ENCODE measurements around the gene GALNT15. TPM values are rescaled to one million over a fixed set of nuclear protein-coding genes. Genes with fewer than 3 reads are reported as not detected.

Gene GALNT15
- total RNA-seq, 2 experiments from 2014 or later, result not detected

GRCh38 chr3:16243706-16244490 is 69.4 kb downstream of the GALNT15 start:
- CTCF ChIA-PET, result interaction anchor here (0.8 to 2.6 kb wide), 2 partner anchors 35 to 66 kb away, joined by 3 to 10 read pairs; no protein-coding TSS in a partner anchor

GRCh38 chr3:16245609-16246008 is 71.1 kb downstream of the GALNT15 start:
- CTCF ChIA-PET, result no interaction called here

More at GRCh38 chr3:16243706-16244490, 69.4 kb downstream of the GALNT15 start:
- POLR2A ChIA-PET, result interaction anchor here (0.6 kb wide), 1 partner anchor 641 kb away, joined by 5 read pairs; the partner anchor contains the start of gene PLCL2

GRCh38 chr3:16247282-16248061 is 73.0 kb downstream of the GALNT15 start:
- ChIA-PET CTCF (interaction anchor here (1.1 to 1.5 kb wide), 2 partner anchors 35 to 198 kb away, joined by 3 to 5 read pairs; no protein-coding TSS in a partner anchor), POLR2A (interaction anchor here (0.6 kb wide), 1 partner anchor 1902 kb away, joined by 4 read pairs; no protein-coding TSS in a partner anchor)

More at GRCh38 chr3:16245609-16246008, 71.1 kb downstream of the GALNT15 start:
- POLR2A ChIA-PET, result no interaction called here

GRCh38 chr3:16248556-16248955 is 74.1 kb downstream of the GALNT15 start:
- ChIA-PET POLR2A (interaction anchor here (0.6 kb wide), 1 partner anchor 1903 kb away, joined by 4 read pairs; no protein-coding TSS in a partner anchor), CTCF (interaction anchor here (0.7 to 1.5 kb wide), 3 partner anchors 15 to 199 kb away, joined by 3 to 5 read pairs (median 3); no protein-coding TSS in a partner anchor)

- CTCF ChIA-PET, result no interaction called here
- POLR2A ChIA-PET, result no interaction called here
Measured at GRCh38 chr3:16249336-16249735, 74.9 kb downstream of the GALNT15 start.

- POLR2A ChIA-PET, result no interaction called here
- CTCF ChIA-PET, result no interaction called here
Measured at GRCh38 chr3:16249886-16250285, 75.4 kb downstream of the GALNT15 start.

- ChIA-PET POLR2A (no interaction called here), CTCF (interaction anchor here (1.0 to 1.4 kb wide), 2 partner anchors 202 to 206 kb away, joined by 3 to 4 read pairs; no protein-coding TSS in a partner anchor)
Measured at GRCh38 chr3:16251316-16252085, 77.0 kb downstream of the GALNT15 start.

GRCh38 chr3:16252243-16252978 is 77.9 kb downstream of the GALNT15 start:
- CTCF ChIA-PET, result interaction anchor here (1.0 to 1.4 kb wide), 2 partner anchors 203 to 207 kb away, joined by 3 to 4 read pairs; no protein-coding TSS in a partner anchor
- POLR2A ChIA-PET, result no interaction called here

GRCh38 chr3:16252988-16253387 is 78.5 kb downstream of the GALNT15 start:
- ChIA-PET POLR2A (no interaction called here), CTCF (interaction anchor here (1.6 kb wide), 1 partner anchor 15 kb away, joined by 5 read pairs; no protein-coding TSS in a partner anchor)

GRCh38 chr3:16253601-16254000 is 79.1 kb downstream of the GALNT15 start:
- CTCF ChIA-PET, result interaction anchor here (1.6 kb wide), 1 partner anchor 14 kb away, joined by 5 read pairs; no protein-coding TSS in a partner anchor
- POLR2A ChIA-PET, result no interaction called here

- CTCF ChIA-PET, result interaction anchor here (1.3 to 1.6 kb wide), 2 partner anchors 13 to 31 kb away, joined by 3 to 5 read pairs; no protein-coding TSS in a partner anchor
Measured at GRCh38 chr3:16254916-16255315, 80.4 kb downstream of the GALNT15 start.

GRCh38 chr3:16255326-16255725 is 80.8 kb downstream of the GALNT15 start:
- CTCF ChIA-PET, result interaction anchor here (1.3 kb wide), 1 partner anchor 31 kb away, joined by 3 read pairs; no protein-coding TSS in a partner anchor

More at GRCh38 chr3:16254916-16255315, 80.4 kb downstream of the GALNT15 start:
- POLR2A ChIA-PET, result interaction anchor here (1.0 kb wide), 1 partner anchor 10 kb away, joined by 3 read pairs; the partner anchor contains the start of genes DPH3 and OXNAD1

GRCh38 chr3:16255726-16256125 is 81.2 kb downstream of the GALNT15 start:
- ChIA-PET CTCF (no interaction called here), POLR2A (no interaction called here)

More at GRCh38 chr3:16255326-16255725, 80.8 kb downstream of the GALNT15 start:
- POLR2A ChIA-PET, result interaction anchor here (1.0 kb wide), 1 partner anchor 10 kb away, joined by 3 read pairs; the partner anchor contains the start of genes DPH3 and OXNAD1

- ChIA-PET POLR2A (no interaction called here), CTCF (no interaction called here)
Measured at GRCh38 chr3:16257309-16257708, 82.8 kb downstream of the GALNT15 start.

GRCh38 chr3:16258177-16258576 is 83.7 kb downstream of the GALNT15 start:
- ChIA-PET POLR2A (no interaction called here), CTCF (interaction anchor here (0.8 kb wide), 1 partner anchor 9 kb away, joined by 3 read pairs; no protein-coding TSS in a partner anchor)

GRCh38 chr3:16258866-16259265 is 84.4 kb downstream of the GALNT15 start:
- CTCF ChIA-PET, result no interaction called here
- POLR2A ChIA-PET, result no interaction called here

- POLR2A ChIA-PET, result no interaction called here
- CTCF ChIA-PET, result no interaction called here
Measured at GRCh38 chr3:16260046-16260445, 85.6 kb downstream of the GALNT15 start.

- ChIA-PET POLR2A (no interaction called here), CTCF (no interaction called here)
Measured at GRCh38 chr3:16262174-16262573, 87.7 kb downstream of the GALNT15 start.

Data from activated CD8-positive, alpha-beta memory T cell treated with anti-CD3 and anti-CD28 coated beads for 36 hours (primary cell).